ENCODE results near the gene BATF. TPM values are rescaled to one million over a fixed set of nuclear protein-coding genes. Genes with fewer than 3 reads are reported as not detected.

The BATF gene
- total and polyA plus RNA-seq, 2 donors from 2014 or later, result 1.6 to 3.7 TPM

- no peaks in the 10 kb centered on the region for H3K36me3 ChIP-seq (ENCODE audit: control insufficient read depth in 2 of 3, insufficient read depth in 3 of 3, low read length in 3 of 3)
- no peak for FAIRE-seq
- DNase-seq, result no peak
- no peaks in the 10 kb centered on the region for H3K9me3 ChIP-seq (ENCODE audit: control insufficient read depth in 2 of 3, insufficient read depth in 1 of 3, low read length in 3 of 3)
- H3K9ac ChIP-seq (ENCODE audit: low read length in 3 of 3), result no peak overlapping the region
- intact Hi-C loops (cut with DNase I), result no loop called here
- no peak for TF ChIP-seq CTCF (IDR thresholded peaks at IDR 0.05; ENCODE audit: borderline replicate concordance, extremely low read depth, insufficient read depth)
- no peak overlapping the region for H3K27ac ChIP-seq (ENCODE audit: low read depth in 2 of 2, low read length in 2 of 2)
- H3K4me1 ChIP-seq (ENCODE audit: control insufficient read depth in 2 of 3, insufficient read depth in 2 of 3, low read depth in 1 of 3, low read length in 3 of 3), result peaks cover 0 to 3% (median 0%) of the 10 kb centered on the region in 3 donors
- H3K4me3 ChIP-seq (ENCODE audit: low read length in 3 of 3), result no peak overlapping the region
- no peaks in the 10 kb centered on the region for H3K27me3 ChIP-seq (ENCODE audit: control insufficient read depth, insufficient read depth, low read length)
These were observed 25.4 kb downstream of the BATF start for GRCh38 chr14:75547552-75548250.

DNA sequence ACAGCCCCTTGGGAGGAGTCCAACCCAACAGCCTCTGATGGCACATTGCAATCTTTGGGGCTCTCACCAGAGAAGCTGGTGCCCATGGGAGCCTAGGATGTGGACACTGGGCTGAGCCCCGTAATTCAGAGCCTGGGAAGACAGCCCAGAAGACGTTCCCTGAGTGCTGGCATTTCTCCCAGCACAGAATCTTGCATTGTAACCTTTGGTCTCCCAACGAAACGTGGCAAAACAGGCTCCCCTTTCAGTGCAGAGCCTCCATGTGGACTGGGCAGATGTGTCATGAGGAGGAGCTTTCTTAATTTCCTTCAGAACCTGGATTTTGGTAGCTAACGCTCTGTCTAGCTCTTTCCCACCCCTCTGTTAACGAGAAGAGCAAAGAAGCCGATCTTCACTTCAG lies 26.3 kb downstream of the BATF start:
- TF ChIP-seq CTCF (IDR thresholded peaks at IDR 0.05; ENCODE audit: borderline replicate concordance, extremely low read depth, insufficient read depth), result no peak
- no peaks in the 10 kb centered on the region for H3K9me3 ChIP-seq (ENCODE audit: control insufficient read depth in 2 of 3, insufficient read depth in 1 of 3, low read length in 3 of 3)
- intact Hi-C loops (cut with DNase I), result no loop called here
- no peak overlapping the region for H3K9ac ChIP-seq (ENCODE audit: low read length in 3 of 3)
- DNase-seq (no peak), FAIRE-seq (no peak)
- H3K4me1 ChIP-seq (ENCODE audit: control insufficient read depth in 2 of 3, insufficient read depth in 2 of 3, low read depth in 1 of 3, low read length in 3 of 3), result peaks cover 0 to 3% (median 0%) of the 10 kb centered on the region in 3 donors
- H3K27ac ChIP-seq (ENCODE audit: low read depth in 2 of 2, low read length in 2 of 2), result no peak overlapping the region
- H3K27me3 ChIP-seq (ENCODE audit: control insufficient read depth, insufficient read depth, low read length), result no peaks in the 10 kb centered on the region
- H3K4me3 ChIP-seq (ENCODE audit: low read length in 3 of 3), result no peak overlapping the region
- H3K36me3 ChIP-seq (ENCODE audit: control insufficient read depth in 2 of 3, insufficient read depth in 3 of 3, low read length in 3 of 3), result no peaks in the 10 kb centered on the region

GRCh38 chr14:75549169-75549568 lies 26.9 kb downstream of the BATF start:
- no peak for FAIRE-seq

More at GRCh38 chr14:75549169-75549568, 26.9 kb downstream of the BATF start:
- H3K27me3 ChIP-seq (ENCODE audit: control insufficient read depth, insufficient read depth, low read length), result no peaks in the 10 kb centered on the region
- no peak overlapping the region for H3K4me3 ChIP-seq (ENCODE audit: low read length in 3 of 3)
- DNase-seq, result no peak
- TF ChIP-seq CTCF (IDR thresholded peaks at IDR 0.05; ENCODE audit: borderline replicate concordance, extremely low read depth, insufficient read depth), result no peak
- no peak overlapping the region for H3K9ac ChIP-seq (ENCODE audit: low read length in 3 of 3)
- H3K27ac ChIP-seq (ENCODE audit: low read depth in 2 of 2, low read length in 2 of 2), result no peak overlapping the region
- H3K9me3 ChIP-seq (ENCODE audit: control insufficient read depth in 2 of 3, insufficient read depth in 1 of 3, low read length in 3 of 3), result no peaks in the 10 kb centered on the region
- H3K36me3 ChIP-seq (ENCODE audit: control insufficient read depth in 2 of 3, insufficient read depth in 3 of 3, low read length in 3 of 3), result no peaks in the 10 kb centered on the region
- intact Hi-C loops (cut with DNase I), result no loop called here
- H3K4me1 ChIP-seq (ENCODE audit: control insufficient read depth in 2 of 3, insufficient read depth in 2 of 3, low read depth in 1 of 3, low read length in 3 of 3), result peaks cover 0 to 3% (median 0%) of the 10 kb centered on the region in 3 donors

All from kidney (tissue), 14 donors.